GM18870 (cell line): ENCODE measurements around the gene PTPRG.
"Not testable (repeated sequence)": the region's sequence is repeated elsewhere in the genome, so short reads cannot be mapped to it uniquely, and the experiment has no call there.

ENCODE experiments used
- ATAC-seq: cut with Tn5 transposase; IDR thresholded peaks from one replicate; pipeline ENCODE4 v1.9.1; 2021; ENCODE audit warnings: moderate library complexity; ENCODE audit not compliant: unreplicated experiment

The PTPRG gene

DNA sequence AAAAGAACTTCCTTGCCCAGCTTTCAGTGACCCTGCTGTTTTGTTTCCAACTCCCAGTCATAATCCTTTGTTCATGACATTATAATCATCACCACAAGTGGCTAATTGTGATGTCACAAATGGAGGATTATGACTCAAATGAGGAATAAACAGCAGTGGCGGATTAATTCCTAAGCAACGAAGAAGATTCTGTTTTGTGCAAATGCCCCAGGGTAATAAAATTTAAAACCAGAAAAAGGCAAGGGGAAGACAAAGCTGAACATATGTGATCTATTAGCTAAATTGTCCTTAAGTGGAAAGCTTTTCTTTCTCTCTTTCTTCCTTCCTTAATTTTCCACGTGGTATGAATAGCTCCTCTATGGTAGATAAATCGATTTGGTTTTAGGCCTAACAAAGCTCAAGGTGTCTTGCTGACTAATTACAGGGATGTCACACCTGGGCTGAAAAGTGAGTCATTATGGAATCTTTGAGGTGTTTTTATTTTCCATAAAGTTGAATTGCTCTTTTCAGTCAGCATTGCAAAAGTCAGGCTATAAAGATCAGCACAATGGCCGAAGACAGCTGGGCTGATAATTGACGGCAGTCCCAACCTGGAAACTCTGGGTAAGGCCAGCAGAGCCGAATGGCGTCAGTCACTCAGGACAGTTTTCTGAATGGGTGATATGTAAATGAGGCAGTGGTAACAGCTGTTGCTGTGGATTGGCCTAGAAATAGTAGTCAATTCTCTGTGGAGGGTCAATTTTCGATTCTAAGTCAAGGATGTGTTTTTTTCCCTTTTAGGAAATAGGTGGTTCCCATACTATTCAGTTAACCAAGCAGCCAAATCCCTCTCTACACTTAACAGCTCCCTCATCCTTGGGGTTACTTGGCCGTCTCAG lies 121.5 kb downstream of the PTPRG start:
- no peak for ATAC-seq

DNA sequence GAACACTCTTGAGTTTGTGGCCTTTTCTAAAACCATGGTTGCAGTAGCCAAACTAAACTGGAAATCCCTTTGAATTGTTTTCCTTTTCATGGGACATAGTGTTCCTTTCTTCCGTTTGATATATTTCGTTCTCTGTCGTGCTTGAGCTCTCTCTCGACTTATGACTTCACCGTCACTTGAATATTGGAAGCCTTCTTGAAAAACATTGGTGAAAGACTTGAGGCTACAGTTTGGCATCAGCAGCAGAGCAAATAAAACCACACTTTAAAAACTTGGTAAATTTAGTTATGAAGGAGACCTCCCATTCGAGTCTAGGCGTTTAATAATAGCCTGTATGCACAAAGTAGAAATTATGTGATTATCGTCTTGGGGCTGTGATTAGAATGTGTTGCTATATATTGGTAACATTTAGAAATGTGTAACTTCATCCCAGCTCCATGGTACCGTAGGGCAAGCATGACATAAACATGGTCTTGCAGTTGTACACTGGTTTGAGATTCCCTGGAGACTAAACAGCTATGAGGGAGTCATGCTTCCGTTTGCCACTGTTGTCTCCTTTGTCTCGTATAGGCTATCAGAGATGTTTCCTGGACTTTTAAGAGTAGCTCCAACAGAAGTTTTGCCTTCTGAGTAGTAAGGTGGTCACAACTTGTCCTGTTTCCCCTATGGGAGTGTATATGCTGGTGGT lies 122.3 kb downstream of the PTPRG start:
- ATAC-seq: no peak

DNA sequence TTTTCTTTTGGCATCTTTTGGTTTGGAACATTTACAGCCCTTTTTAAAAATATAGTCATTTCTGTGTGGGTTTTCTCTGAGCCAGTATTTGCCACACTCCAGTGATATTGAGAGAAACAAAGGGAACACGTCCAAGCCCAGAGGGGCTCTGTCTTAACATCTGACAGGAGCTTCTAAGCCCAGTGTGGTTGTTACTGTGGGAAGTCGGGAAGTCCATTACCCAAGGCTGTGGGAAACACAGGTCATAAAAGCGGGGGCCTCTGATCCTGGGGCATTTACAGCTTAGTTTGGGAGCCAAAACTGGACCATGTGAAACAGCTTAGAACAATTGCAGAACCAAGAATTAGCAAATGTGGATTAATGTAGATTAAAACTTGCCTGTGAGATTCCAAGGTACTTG lies 123.0 kb downstream of the PTPRG start:
- ATAC-seq: no peak

DNA sequence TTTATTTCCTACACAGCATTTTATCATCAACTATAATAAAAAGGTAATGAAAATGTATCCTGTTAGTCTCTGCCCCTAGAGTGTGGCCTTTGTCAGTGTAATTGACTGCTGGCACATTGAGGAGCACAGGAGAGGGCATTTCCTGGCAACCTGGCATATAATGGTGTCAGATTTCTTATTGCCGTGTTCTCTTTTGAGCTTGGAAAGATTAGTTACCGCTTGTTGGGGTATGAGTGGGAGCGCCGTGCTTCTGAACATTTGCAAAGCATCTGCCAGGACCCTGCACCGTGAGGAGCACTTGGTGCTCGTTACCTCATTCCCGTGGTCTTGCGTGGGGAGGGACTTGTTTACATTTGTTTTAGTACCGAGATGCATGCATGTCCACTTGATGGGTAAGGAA lies 124.4 kb downstream of the PTPRG start:
- no peak for ATAC-seq

DNA sequence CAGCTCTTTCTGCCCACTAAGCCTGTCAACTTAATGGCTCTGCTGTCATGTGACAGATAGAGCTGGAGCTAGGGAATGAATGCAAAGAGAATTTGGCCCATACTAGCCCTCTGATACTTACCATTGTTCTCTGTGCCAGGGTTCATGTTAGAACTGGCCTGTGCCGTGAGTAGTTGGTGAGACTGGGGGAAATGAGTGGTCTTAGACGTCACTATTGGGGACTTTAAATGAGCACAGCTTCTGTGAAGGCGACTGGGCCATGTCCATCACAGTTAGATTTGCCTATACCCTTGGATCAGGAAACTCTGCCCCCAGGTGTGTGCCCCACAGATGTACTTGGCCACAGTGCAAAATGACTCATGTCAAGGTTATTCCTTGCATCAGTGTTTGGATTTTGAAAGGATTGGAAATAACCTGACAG lies 124.9 kb downstream of the PTPRG start:
- no peak for ATAC-seq

DNA sequence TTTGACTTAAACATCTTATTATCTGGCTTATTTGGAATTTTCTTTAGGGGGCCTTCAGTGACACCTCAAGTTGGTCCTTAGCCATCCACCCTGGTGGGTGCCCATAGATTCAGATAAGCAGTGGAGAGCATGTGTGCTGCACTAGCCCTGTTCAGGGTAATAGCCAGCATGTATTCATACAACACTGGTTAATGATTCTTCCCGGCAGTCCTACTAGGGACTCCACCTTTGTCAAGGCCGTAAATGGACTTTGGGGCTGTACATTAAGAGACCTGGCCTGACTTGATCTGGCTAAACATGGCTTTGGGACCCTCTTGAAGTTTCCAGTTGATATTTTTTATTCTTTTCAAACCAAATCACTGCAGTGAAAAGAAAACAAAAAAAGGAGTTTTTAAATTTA lies 125.8 kb downstream of the PTPRG start:
- ATAC-seq: no peak

DNA sequence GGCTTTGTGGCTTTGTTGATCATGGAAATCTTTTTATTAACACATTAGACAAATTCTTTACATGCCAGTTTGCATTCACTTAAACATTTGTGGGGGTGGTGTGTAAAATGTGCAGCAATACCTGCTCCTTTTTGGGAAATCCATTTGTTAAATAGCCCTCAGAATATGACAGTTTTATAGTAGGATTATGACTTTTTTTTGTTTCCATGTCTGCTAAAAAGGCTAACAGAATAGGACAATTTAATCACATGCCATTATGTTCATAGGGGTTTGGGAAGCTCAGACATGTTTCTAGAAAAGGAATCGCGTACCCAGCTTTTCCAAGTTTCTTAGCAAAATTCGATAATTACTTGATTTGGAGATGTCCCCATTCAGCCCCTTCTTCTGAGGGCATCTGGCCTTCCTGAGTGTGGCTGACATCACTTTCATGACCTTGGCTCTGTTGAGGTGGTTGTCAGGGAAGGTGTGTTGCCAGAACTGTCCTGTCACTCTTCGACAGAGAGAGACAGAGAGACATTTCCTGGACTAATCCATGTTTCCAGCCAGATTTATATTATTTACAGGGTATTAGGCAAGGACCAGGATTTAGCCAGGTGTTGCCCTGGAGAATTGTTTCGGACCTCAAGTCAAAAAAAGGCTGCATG lies 126.4 kb downstream of the PTPRG start:
- no peak for ATAC-seq

DNA sequence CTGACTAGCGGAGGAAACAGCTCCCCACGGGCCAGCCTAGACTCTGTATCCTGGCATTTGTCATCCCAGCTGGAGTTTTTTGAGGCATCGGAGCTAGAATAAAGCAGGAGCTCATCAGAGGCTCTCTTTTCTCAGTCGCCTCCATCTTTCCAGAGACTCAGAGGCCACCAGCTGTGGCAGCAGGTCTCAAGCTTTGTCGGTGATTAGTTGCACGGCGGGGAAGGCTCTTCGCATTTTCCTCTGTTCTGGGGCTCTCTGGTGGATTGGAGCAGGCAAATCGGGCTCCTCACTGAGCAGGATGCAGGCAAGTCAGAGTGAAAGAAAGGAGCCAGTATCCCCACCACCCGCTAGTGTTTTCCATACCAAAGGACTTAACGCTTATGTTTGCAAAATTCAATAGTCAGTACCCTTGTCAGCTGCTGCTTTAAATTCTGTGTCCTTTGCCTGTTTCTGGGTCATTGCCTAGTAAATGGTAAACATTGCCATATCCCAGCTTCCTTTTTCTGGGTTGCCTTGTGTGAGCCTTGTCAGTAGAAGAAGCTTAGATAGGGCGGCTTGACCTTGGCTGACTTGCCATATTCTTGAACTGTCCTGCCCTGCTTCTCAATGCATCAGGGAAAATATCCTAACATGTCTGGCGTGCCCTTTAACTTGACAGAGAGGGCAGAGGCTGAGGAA lies 127.1 kb downstream of the PTPRG start:
- ATAC-seq: no peak

DNA sequence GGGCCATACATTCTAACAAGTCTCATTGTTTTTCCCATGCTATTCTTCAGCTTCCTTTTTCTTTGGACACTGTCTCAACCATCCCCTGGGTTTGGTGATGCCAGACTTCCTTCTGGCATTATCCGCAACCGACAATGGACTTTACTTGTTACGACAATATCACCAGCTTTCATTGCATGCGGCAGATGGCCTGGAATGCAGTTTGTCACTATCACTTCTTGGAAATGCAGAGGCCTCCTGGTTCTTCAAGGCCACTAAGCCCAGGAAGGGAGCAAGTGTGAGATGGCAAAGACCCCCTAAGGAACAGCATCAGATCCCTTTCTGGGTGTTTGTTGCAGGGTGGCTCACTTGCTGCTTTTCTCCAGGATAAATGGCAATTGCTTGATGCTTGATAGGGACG lies 128.6 kb downstream of the PTPRG start:
- no peak for ATAC-seq

DNA sequence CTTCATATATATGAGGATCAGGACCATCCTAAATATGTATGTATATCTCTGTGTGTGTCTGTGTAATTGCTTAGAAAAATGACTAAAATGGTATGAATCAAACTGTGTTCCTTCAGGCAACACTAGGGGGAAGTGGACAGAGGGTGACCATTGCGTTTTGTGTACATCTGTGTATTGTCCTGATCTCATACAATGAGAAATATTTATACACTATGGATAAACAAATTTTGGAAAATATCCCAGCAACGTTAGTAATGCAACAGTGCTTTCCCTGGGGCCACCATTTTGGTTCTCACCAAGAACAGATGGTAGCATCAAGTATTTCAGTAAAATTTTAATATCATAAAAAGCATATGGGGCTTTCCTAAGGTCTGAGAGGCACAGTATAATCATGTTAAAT lies 130.1 kb downstream of the PTPRG start:
- ATAC-seq: no peak

DNA sequence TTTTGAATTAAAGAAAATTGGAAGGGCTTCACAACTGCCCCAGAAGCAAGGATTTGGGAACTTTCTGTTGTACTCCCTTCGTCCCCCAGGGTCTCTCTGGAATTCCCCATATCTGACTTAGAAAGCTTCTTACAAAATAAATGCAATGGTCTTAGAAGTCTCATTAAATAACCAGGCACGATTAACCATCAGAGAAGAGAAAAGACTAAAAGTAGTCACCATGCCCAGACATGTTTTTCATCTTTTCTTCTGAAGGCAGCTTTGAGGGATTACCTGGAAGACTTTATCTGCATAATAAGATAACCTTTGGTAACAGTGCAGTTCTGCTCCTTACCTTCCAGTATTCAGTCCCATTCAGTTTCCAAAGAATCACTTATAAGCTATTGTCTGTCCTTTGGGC lies 135.9 kb downstream of the PTPRG start:
- ATAC-seq: no peak

DNA sequence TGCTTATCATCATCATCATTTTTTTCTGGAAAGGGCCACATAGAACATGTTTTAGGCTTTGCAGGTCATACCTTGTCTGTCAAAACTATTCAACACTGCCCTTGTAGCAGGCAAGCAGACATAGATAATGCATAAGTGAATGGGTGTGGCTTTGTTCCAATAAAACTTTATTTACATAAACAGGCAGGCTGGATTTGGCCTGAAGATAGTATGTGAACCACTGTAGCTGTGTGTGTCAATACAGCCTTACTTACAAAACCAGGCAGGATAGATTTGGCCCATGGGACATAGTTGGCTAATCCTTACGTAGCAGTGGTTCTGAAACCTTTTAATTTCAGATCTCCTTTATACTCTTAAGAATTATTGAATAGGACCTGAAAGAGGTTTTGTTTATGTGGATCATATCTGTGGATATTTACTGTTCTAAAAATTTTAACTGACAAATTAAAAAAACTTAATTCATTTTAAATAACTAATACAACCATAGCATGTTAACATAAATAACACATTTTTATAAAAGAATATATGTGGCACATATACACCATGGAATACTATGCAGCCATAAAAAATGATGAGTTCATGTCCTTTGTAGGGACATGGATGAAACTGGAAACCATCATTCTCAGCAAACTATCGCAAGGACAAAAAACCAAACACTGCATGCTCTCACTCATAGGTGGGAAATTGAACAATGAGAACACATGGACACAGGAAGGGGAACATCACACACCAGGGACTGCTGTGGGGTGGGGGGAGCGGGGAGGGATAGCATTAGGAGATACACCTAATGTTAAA lies 137.1 kb downstream of the PTPRG start:
- not testable (repeated sequence) for ATAC-seq

DNA sequence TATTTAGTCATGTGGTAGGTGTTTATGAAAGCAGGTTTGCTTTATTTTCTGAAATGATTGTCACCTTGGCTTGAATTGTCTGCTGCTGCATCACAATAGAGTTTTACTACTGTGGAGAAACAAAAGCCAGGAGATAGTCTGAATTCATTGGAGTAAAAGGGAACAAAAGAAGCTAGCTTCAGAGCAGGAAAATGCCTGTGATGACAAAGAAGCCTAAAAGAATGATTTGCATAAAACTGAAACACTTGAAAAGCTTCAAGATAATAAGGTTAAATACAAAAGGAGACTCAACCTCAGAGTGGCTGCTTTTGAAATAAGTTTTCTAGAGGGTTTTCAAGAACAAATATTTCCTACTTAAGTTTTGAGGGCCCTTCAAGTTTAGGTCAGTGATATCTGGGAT lies 138.3 kb downstream of the PTPRG start:
- no peak for ATAC-seq

DNA sequence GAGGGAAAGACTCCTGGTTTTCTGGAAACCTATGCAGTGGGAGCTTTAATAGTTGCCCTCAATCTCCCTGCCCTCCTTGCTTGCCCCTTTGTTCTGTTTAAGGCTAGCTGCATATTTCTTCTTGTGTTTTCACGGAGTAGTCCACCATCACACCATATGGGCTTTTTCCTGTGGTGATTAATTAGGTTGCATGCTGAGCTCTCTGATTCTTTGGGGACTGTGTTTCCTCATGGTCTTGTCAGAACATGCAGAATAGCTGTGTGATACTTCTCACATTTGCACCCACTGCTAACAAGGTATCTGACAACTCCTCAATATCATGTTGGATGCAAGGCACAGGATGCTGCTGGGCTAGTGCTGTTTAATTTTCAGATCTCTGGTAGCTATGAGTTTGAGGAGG lies 139.6 kb downstream of the PTPRG start:
- ATAC-seq: no peak

DNA sequence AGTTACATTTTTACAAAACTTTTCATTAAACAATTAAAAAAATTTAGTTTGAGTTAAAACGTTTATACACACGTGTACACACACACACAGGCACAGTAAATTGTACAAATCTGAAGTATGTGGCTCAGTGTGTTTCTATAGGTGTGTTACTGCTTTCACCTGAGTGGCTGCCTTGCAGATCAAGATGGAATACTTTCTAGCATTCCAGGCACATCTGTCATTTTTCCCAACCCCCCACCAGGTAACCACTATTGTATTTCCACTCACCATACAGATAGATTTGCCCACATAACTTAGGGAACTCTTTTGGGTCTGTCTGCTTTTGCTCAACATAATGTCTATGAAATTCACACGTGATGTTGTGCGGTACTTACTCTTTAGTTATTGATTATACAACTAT lies 141.1 kb downstream of the PTPRG start:
- no peak for ATAC-seq

DNA sequence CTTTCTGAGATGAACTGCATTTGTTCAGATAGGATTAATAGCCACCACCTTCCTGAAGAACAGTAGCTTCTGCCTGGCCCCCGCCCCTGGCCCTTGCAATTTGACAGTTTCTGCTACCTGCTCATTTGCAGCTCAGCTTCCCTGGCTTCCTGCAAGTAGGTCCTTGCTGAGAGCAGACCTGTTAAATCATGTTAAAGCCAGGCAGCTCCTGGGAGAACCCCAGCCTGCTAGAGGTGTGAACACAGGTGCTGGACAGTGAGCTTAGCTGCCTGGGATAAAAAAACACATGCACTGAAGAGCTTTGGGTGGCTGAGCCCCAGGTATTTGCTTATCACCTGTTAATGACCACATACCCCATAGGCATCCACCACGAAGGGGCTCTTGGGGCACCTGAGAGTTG lies 143.4 kb downstream of the PTPRG start:
- no peak for ATAC-seq

DNA sequence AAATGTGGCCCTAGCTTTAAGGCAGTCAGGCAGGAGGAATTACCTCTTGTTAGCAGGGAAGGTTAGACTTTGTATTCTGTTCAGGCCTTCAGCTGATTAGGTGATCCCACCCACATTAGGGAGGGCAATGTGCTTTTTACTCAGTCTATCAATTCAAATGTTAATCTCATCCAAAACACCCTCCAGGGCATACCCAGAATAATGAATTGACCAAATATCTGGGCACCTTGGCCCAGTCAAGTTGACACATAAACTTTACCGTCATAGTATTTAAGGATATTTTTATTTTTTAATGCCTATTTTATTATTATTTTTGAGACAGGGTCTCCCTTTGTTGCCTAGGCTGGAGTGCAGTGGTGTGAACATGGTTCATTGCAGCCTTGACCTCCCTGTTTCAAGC lies 146.1 kb downstream of the PTPRG start:
- ATAC-seq: no peak

DNA sequence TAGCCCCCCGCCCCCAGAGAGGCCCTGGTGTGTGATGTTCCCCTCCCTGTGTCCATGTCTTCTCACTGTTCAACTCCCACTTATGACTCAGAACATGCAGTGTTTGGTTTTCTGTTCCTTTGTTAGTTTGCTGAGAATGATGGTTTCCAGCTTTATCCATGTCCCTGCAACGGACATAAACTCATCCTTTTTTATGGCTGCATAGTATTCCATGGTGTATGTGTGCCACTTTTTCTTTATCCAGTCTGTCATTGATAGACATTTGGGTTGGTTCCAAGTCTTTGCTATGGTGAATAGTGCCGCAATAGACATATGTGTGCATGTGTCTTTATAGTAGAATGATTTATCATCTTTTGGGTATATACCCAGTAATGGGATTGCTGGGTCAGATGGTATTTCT lies 149.5 kb downstream of the PTPRG start:
- not testable (repeated sequence) for ATAC-seq

DNA sequence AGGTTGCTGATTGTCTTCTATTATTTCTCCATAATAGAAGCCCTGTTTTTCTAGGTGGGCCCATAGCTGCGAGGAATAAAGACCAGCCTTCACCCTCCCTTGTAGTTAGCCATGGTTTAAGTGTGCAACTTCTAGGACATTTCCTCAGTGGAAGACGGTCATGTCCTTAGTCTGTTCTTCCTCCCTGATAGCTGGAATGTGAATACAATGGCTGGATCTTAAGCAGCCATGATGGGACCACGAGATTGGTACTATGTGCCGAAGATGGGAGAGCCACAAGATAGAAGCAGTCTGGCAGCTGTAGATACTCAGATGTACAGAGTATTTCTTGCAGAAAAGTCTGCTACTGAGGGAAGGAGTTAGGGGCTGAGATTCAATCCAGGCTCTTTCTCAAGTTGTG lies 152.9 kb downstream of the PTPRG start:
- ATAC-seq: no peak

DNA sequence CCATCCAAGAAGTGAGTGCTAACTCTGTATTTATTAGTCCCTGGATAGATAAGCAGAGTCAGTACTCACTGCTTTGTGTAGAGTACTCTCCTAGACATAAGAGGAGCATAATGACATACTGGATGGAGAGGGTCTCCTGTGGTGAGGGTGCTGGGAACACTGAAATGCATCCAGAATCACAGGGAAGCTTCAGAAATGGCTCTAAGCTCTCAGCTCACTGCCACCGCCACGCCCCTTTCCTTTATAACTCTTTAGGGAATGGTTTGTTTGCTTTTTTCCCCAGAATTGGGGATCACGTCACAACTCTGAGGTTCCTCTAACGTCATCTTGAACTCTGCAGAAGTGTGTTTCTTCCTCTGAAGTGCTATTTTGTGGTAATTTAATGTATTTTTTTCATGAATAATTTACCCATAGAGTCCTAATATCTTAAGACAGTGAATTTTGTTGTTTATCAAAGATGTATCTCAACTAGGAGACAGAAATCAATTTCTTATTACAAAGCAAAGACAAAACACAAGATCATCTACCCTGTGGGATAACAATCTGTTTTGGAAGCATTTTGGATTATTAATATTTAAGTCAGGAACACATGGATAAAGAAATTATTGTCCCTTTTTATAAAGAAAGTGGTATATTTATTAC lies 154.6 kb downstream of the PTPRG start:
- ATAC-seq: no peak
